GM06990 (cell line): ENCODE results near the gene INPP5A.
A peak's percentile ranks its signal among the peaks of the same experiment; 100 is the strongest.
"Not testable (repeated sequence)": the region's sequence is repeated elsewhere in the genome, so short reads cannot be mapped to it uniquely, and the experiment has no call there.

Experiments used
- DNase-seq: peaks from one replicate; pipeline ENCODE4 v3.0.0-alpha.2; 2011; ENCODE audit not compliant: insufficient read length; ENCODE audit errors: extremely low read depth
- H3K27me3 ChIP-seq: replicated peaks from 2 replicates; pipeline ENCODE4 v1.6.0; 2011; ENCODE audit warnings: low read length; ENCODE audit not compliant: control insufficient read depth, insufficient read depth
- H3K36me3 ChIP-seq: 2 replicates; pipeline ENCODE4 v1.5.1; 2011; ENCODE audit warnings: low read length; ENCODE audit not compliant: control insufficient read depth, insufficient read depth
- H3K4me3 ChIP-seq: replicated peaks from 2 replicates; pipeline ENCODE4 v1.5.1; 2011; ENCODE audit warnings: low read depth, mild to moderate bottlenecking, control low read depth, low read length
- TF ChIP-seq, protein P1 (sequence below): IDR thresholded peaks from 2 replicates; pipeline ENCODE4 v1.5.1; 2011; ENCODE audit warnings: low read length, control low read depth, mild to moderate bottlenecking, inconsistent platforms; ENCODE audit not compliant: insufficient read depth, poor library complexity, severe bottlenecking

Gene INPP5A

DNA sequence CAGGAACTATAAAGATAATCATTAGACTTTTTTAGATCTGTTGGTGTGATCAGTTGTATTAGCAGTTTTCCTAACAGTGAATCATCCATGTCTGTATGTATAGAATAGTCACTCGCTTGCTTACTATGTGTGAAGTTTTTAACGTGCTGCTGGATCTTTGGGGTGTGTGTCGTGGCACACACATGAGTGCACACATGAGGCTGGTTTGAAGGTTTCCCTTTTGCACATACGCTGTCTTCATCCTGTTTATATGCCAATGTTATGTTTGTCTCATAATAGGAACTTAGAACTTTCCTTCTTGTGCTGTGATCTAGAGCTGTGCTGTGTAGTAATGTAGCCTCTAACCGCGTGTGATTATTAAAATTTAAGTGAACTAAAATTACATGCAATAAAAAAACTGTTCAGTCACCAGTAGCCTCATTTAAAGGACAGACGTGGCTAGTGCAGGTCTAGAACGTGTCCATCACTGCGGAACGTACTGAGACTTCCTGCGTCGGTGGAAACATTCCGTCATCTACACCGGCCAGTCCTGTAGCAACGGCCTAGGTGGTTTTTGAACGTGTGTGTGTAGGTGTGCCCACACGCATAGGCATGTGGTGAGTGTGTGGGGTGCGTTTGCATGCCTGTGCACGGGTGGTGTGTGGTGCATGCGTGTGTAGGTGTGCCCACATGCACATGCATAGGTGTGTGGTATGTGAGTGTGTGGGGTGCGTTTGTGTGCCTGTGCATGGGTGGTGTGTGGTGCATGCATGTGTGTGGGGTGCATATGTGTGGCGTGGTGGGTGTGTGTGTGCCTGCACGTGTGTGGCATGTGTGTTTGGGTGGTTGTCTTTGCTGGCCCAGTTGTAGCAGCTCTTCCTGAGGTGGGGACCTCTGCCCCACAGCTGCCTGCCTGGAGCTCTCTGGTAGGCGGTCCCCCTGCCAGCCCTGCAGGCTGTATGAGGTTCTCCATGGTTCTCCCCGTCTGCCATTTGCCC is 56.6 kb downstream of the INPP5A start:
- no peaks in the 10 kb centered on the region for H3K27me3 ChIP-seq
- peak overlapping the region; percentile 33 for H3K4me3 ChIP-seq
- TF ChIP-seq, protein P1, sequence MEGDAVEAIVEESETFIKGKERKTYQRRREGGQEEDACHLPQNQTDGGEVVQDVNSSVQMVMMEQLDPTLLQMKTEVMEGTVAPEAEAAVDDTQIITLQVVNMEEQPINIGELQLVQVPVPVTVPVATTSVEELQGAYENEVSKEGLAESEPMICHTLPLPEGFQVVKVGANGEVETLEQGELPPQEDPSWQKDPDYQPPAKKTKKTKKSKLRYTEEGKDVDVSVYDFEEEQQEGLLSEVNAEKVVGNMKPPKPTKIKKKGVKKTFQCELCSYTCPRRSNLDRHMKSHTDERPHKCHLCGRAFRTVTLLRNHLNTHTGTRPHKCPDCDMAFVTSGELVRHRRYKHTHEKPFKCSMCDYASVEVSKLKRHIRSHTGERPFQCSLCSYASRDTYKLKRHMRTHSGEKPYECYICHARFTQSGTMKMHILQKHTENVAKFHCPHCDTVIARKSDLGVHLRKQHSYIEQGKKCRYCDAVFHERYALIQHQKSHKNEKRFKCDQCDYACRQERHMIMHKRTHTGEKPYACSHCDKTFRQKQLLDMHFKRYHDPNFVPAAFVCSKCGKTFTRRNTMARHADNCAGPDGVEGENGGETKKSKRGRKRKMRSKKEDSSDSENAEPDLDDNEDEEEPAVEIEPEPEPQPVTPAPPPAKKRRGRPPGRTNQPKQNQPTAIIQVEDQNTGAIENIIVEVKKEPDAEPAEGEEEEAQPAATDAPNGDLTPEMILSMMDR, result no peak
- peak; percentile 61 for DNase-seq
- H3K36me3 ChIP-seq, result no peaks in the 10 kb centered on the region

- TF ChIP-seq, protein P1, result no peak
- Histone ChIP-seq H3K4me3 (no peak overlapping the region), H3K27me3 (no peaks in the 10 kb centered on the region), H3K36me3 (no peaks in the 10 kb centered on the region)
- DNase-seq, result no peak
Observed at GRCh38 chr10:132595021-132595420, 57.4 kb downstream of the INPP5A start.

DNA sequence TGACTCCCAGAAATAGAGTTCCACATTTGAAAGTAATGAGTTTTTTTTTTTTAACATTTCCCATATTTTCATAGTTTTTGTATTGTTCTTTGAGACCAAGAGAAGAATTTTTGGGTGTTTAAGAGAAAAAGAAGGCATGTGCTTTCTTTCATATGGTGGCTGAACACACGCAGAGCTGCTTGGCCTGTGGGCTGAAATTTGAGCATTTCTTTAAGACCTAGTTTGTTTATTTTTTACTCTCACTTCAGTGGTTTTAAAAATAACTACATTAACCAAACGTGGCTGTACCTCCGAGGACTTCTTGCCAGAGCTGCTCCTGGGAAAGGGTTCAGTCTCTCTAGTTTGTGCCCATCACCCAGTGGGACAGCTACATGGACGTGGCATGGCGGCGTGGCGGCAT is 58.3 kb downstream of the INPP5A start:
- no peak overlapping the region for H3K4me3 ChIP-seq
- H3K27me3 ChIP-seq, result no peaks in the 10 kb centered on the region
- no peaks in the 10 kb centered on the region for H3K36me3 ChIP-seq
- no peak for DNase-seq
- TF ChIP-seq, protein P1, result no peak

DNA sequence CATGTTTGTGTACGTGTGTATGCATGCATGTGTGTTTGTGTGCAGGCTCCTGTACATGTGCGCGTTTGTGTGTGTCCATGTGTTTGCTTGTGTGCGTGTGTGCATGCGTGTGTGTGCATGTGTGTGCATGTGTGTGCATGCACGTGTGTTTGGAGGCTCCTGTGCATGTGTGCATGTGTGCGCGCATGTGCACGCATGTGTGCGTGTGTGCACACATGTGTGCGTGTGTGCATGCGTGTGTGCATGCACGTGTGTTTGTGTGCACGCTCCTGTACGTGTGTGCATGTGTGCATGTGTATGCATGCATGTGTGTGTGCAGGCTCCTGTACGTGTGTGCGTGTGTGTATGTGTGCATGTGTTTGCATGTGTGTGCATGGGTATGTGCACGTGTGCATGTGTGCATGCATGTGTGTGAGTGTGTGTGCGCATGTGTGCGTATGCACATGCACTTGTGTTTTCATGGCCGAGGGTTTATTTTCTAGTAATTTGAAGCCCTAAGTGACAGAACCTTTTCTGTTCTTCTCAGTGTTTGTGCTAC is 59.2 kb downstream of the INPP5A start:
- no peak overlapping the region for H3K4me3 ChIP-seq
- H3K36me3 ChIP-seq, result no peaks in the 10 kb centered on the region
- no peaks in the 10 kb centered on the region for H3K27me3 ChIP-seq
- TF ChIP-seq, protein P1, result no peak
- DNase-seq, result no peak

DNA sequence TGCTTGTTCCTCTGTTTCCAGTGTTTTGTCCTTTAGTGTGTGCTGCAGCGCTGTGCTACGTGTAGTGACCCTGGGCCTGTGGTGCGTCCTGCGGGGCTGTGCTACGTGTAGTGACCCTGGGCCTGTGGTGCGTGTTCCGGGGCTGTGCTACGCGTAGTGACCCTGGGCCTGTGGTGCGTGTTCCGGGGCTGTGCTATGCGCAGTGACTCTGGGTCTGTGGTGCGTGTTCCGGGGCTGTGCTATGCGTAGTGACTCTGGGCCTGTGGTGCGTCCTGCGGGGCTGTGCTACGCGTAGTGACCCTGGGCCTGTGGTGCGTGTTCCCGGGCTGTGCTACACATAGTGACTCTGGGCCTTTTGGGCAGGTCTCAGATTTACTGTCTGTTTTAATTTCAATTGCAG is 60.1 kb downstream of the INPP5A start:
- Histone ChIP-seq H3K36me3 (no peaks in the 10 kb centered on the region), H3K4me3 (no peak overlapping the region), H3K27me3 (no peaks in the 10 kb centered on the region)
- no peak for DNase-seq
- TF ChIP-seq, protein P1, result no peak

- not testable (repeated sequence) for H3K4me3 ChIP-seq, H3K36me3 ChIP-seq, DNase-seq, H3K27me3 ChIP-seq
Observed at GRCh38 chr10:132599023-132599618, 61.5 kb downstream of the INPP5A start.
